Activated gamma-delta T cell treated with anti-CD3 and anti-CD28 coated beads, Interleukin-2, amount 50 U/mL, for 16 hours (primary cell): ENCODE data around the gene MIDN.

ENCODE experiments used
- DNase-seq: peaks from one replicate; pipeline ENCODE4 v3.0.0-alpha.2; 2020; ENCODE audit warnings: low read depth

MIDN gene

DNA sequence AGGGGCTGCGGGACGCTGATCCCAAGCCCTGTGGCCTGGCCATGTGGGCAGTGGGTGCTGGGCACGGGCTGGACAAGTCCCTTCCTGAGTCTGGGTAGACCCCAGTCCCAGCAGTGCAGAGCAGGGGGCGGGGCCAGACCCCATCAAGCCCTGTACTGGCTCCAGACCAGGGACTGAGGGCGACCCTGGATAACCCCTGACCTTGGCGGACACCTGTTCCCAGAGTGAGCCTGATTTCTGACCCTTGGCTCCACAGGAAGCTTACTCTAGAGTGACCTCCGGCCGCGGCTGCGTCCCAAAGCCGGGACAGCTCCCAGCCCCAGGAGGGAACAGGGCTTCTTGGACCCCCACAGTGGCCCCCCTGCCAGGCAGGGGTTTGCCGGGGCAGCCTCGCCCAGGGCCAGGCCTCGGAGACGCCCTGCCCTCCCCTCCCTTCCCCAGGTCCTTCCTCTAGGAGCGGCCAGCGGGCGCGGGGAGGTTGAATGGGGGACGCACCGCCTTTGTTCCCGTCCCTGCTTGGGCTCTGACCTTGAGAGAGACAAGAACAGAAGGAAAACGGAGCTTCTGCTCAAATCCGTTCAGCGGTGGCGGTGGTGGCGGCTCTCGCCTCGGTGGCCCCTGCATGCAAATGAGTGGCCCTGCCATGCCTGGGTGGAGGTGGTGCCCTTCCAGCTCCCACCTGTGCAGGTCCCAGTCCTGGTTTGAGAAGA, 35.0 kb downstream of the MIDN start:
- no peak for DNase-seq

DNA sequence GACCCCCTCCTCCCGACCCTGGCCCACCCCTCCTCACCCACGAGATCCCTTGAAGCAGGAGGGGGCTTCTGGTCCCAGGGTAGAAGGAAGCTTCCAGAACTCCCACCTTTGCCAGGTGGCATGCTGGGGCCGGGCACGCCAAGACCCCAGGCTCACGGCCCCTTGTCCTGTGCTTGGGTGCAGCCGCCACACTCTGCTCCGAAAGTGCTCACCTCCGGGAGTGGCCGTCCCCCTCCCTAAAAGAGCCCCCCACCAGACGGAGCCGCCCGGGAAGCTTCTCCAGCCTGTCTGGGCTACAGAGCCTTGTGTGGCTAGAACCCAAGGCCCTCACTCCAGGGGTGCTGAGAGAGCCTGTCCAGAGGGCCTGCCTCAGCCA, 35.5 kb downstream of the MIDN start:
- no peak for DNase-seq

DNA sequence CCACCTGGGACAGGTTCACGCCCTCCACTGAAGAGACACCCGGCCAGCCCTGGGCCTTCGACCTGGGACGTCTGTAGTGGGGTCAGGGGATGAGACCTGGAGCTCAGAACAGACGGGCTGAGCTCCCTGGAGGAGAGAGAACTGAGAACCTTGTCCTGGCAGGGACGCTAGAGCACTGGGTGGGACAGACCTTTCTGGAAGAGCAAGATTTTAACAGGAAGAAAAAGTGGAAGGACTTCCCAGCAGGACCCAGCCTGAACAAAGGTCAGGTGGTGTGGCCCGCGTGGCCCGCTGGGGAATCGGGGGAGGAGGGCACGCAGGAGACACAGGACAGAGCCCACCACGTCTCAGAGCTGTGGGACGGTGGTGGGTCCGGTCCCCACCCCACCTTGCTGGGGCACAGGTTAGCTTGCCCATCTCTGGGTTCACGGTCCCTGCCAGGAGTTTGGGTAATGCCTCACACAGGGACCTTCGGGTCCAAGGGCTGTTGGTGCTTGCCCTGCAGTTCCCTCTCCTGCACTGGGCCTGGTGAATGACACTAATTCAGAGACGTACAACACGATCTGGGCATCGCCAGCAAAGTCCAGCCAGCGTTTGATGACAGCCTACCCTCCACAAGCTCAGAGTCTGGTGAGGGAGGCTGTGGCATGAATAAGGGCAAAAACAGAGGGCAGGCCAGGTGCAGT, 36.1 kb downstream of the MIDN start:
- no peak for DNase-seq

DNA sequence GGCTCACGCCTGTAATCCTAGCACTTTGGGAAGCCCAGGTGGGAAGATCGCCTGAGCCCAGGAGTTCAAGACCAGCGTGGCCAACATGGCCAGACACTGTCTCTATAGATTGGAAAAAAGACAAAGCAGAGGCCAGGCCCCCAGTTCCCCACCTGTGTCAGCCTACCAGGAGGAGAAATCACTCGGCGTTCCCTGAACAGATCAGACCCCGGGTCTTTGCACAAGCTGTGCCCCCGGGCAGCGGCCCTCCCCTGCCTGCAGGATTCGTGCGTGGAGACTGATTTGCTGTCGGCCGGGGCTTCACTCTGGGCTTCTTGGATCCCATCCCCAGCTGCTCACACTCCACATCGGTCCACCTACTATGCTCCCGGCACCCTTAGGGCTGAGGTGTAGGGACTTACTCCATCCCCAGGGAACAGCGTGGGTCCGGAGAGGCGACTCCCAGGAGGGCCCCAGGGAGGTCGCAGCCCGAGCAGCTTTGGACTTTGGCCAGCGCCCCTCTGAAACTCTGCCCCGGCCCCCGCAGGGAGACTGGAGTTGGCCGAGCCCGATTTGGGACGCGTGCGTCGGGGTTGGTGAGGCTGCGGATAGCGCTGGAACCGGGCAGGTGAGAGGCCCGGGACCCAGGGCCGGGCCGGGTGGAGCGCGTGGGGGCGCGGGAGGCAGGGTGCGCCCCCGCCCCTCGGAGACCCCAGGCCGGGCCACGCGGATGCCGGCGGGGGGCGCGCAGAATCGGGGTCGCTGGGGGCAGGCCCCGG, 36.8 kb downstream of the MIDN start:
- DNase-seq = no peak

DNA sequence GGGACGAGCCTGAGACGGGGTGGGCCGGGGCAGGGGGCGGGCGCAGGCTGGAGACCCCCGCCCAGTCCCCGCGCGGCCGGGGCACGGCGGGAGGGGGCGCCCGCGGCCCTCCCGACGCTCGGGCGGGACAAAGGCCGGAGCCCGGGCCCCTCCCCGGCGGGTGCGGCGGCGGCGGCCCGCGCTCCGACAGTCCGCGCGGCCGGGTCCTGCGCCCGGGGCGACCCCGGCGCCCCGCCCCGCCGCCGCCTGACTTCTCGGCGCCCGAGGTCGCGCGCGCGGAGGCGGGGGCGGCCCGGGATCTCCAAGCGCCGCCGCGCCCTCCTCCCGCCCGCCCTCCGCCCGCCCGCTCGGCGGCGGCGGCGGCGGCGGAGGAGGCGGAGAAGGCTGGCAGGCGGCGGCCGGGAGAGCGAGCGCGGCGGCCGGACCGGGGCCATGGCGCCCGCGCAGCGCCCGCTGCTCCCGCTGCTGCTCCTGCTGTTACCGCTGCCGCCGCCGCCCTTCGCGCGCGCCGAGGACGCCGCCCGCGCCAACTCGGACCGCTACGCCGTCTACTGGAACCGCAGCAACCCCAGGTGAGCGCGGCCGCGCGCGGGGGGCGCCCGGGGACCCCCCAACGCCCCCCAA, 37.5 kb downstream of the MIDN start, which contains the start of gene EFNA2:
Gene EFNA2 (plus strand): TSS at position 137 of the 624 bp plus-strand sequence. CDS start 296 bp downstream, at position 433.
- no peak for DNase-seq

DNA sequence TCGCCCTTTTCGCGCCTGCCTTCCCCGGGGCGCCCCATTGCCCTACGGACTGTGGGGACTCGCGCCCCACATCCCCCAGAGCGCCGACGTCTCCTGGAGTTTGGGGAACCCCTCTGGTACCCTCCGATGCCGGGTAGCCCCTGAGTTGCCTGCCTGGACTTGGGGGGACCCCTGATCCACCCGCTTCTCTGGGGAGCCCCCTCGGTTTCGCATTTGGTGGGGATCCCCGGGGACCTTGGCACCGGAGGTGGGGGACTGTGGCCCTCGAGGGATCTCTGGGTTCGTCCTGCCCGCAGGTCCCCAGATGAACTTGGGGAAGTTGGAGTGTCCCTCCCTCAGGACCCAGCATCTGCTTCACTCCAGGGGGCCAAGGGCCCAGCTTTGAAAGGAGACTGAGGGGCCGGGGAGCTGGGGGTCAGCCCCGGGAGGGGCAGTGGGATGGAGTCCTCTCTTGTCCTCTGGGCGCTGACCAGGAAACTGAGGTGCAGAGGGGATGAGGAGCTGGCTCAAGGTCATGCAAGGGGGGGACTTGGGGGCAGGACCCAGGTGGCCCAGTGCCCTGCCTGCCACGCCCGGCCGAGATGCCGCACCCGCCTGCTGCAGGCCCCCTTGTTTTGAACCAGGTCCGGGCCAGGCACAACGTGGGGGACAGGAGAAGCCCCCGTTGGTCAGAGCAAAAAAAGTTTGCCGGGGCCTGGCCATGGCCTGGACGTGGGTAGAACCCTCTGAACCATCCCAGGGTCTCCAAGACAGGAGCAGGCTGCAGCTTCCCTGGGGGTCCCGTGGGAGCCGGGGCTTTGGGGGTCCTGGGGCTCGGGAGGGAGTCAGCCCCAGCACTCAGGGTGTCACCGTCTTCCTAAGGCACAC, 38.3 kb downstream of the MIDN start:
- DNase-seq = no peak

DNA sequence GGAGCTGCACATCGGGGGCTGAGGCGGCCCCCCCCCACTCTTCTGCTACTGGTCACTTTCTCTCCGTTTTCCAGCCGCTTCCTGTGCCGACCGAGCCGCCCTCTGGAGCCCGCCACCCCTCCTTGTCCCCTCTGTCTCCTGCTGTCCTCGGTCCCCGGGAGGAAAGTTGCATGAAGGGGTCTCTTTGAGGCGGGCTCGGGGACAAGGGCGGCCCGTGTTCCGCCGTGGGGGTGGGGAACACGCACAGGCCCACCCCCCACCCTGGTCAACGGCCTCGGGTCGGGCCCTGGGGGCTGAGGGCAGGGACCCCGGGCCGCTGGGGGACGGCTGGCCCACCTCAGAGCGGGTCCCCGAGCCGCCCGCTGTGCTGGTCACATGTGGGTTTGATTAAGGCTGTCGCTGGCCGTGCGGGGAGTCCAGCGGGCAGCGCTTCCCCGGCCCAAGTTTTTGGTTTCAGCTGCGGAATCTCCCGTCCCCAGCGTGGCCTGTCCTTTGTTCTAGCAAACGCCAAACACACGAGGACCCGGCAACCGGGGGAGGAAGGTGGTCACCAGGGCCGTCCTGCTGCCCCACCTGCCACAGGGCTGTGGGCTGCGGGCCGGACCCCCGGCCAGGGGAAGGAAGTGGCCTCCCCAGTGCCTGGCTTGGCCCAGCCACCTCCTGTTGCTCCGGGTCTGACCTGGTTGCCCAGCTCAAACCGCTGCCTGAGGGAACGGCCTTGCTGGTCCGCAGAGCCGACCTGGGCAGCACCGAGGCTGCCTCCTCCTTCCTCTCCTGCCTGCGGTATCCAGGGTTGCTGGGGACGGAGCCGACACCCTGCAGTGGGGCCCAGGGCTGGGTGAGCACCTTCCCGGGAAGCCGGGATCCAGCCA, 39.2 kb downstream of the MIDN start:
- no peak for DNase-seq

DNA sequence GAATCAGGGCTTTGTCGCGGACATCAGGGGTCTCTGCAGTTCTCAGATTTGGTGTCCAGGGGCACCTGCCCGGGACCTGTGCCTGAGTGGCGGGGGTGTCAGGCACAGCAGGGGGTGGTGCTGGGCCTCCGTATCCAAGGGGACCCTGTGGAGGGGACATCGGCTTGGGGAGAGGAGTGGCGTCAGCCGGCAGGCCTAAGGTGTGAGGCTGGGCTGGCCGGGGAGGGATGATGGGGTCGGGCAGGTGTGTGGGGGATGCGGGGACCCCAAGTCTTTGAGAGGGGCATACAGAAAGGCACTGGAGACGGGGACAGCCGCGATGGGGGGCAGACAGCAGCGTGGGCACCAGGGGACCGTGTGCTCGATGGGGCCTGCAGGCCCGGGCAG, 39.8 kb downstream of the MIDN start:
- no peak for DNase-seq

DNA sequence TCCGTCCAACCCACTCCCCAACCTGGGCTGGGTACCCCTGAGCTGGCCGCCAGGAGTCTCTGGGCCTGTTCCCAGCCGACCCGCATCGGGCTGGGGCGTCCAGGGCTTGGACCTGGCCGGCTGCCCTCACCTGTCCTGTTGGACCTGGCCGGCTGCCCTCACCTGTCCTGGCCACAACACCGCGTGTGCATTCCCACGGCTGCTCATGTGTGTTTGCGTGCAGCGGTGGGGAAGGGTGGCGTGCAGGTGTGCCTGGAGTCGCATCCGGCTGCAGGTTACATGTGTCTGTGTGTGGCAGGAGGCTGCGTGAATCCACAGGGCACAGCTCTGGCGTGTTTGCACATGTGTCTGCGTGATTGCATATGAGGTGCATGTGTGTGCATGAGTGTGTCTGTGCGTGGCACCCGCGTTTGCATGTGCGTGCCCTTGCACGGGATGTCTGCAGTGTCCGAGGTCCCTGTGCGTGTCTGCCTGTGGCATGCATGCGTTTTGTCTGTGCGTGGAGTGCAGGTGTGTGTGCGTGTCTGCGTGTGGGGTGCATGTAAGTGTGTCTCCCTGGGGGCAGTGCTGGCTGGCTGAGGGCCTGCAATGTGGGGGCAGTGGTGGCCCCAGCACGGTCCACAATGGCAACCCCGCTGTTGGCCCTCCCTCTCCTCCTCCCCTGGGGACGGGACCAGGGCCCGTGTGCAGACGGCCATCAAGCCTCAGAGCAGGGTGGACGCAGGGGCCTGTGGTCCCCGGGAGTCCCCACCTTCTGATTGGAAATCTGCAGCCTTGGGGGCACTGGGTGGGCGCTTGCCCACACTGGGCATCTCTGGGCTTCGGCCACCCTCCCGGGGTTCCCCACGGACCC, 40.7 kb downstream of the MIDN start:
- no peak for DNase-seq

DNA sequence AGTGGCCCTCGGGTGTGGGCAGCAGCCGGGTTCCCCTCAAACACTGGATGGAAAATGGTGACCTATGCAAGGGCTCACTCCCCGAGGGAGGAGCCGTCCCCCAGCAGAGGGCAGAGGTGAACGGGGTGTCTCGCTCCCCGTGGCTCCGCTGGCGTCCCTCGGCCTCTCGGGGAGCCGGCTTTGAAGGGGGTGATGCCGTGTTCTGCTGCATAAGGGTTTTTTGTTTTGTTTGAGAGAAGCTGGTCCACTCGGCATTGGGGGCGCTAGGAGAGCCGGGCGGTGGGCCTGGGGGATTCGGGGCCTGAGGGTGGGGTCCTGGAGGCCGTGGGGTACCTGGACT, 41.3 kb downstream of the MIDN start:
- no peak for DNase-seq

DNA sequence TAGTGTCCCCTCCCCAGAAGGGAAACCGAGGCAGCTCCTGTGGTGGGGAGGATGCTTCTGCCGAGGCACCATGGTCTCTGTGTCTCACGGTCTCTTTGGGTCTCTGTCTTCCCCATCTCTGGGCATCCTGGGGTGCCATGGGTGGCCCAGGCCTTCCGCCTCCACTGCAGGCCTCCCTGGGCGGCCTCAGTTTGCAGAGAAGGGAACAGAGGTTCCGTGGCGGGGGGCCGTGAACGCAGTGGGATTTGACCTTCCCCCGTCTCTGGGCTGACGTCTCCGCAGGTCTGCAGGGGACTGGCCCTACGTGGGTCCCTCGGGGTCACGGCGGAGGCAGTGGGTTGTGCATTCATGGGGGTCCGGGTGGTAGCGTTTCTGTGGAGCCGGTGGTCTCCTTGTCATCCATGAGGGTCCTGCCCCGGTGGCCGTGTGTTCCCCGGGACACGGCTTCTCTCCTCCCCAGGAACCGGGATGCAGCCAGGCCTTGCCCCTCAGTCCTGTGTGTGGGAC, 41.9 kb downstream of the MIDN start:
- DNase-seq = no peak

DNA sequence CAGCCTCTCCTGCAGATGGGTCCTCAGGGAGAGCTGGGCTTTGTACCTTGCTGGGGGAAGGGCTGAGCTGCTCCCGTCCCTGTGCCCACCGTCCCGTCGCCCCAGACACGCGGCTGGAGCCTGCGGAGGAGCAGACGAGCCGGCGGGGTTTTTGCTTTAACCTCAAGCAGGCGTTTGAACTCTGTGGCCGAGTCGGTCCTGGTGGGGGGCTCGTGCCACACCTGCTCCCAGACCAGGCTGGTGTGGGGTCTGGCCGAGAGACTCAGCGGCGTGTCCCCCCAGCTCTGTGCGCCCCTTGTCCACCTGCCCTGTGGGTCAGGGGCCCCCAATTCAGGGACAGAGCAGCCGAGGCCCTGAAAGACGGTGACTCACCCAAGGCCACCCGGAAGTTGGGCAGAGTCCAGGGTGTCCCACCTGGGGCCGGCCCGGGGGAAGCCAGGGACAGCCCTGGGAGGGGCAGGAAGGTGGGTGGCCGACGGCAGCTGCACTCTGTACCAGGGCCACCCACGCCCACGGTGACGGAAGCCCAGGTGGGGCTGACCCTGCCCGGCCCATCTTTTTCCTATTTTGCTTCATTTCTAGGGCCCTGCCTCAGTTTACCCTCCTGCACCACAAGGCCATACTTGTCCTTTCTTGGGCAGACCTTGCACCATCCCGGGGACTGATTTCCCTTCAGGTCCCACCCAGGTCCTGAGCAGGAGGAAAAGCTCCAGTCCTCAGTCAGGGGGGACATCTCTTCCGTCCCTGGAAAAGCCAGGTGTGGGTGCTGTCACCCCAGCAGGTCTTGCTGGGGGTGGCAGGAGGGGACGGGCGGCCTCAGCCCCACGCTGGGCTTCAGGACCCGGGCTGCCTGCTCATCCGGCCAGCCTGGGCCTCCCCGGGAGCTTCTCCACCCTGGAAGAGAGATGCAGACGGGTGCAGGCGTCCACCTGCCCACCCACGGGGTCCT, 42.6 kb downstream of the MIDN start:
- no peak for DNase-seq

DNA sequence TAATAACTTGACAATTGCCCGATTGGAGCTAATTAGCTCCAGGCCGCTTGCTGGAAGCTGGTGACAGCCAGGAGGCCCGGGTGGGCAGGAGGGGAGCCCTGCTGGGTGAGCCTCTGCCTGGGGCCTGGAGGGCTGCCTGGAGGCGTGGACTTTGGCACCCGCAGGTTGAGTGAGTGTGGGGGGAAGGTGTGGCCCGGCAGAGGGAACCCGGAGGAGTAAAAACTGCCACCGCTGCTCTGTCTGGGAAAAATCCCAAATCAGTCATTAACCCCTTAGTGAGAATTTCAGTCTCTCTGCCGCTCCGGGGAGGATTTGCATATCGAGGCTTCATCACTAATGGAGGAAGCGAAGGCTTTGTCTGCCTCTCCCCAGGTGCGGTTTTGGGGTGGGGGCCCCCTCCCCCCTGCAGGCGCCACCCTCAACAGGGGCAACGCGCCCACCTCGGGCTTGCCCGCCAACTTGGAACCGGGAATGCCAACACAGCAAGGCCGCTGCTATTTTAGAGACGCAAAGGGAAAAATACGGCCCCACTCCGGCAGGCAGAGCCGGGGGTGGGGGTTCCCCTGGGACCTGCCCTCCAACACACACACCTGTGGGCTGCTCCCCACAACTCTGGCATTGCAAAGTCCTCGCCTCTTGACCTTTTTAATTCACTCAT, 43.5 kb downstream of the MIDN start:
- no peak for DNase-seq

DNA sequence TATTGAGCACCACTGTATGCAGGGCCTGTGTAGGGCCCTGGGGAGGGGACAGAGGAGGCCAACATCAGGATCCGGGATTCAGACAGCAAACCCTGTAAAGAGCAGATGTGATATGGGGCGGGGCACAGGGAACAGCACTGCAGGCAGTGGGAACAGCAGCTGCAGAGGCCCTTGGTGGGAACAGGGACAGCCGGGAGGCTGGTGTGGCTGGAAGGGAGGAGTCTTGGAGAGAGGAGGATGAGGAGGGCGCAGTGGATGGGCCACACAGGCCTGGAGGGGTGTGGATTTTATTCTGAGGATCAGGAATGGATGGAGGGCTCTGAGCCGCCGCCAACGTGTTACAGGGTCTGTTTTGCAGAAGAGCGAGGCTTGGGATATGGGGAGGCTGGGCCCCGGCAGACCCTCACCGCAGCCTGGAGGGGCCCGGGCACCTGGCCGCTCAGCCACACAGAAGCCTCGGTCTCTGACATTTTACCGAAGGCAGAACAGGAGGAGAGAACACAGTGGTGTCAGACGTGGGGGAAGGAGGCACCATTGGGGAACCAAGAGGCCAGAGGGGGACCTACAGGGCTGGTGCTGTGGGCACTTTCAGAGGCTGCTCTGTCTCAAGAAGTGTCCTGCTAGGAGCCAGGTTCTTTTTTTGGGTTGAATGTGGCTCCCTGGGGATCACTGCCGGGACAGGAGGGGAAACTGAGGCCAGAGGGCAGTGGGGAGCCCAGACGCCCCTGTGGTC, 44.2 kb downstream of the MIDN start:
- DNase-seq = no peak

DNA sequence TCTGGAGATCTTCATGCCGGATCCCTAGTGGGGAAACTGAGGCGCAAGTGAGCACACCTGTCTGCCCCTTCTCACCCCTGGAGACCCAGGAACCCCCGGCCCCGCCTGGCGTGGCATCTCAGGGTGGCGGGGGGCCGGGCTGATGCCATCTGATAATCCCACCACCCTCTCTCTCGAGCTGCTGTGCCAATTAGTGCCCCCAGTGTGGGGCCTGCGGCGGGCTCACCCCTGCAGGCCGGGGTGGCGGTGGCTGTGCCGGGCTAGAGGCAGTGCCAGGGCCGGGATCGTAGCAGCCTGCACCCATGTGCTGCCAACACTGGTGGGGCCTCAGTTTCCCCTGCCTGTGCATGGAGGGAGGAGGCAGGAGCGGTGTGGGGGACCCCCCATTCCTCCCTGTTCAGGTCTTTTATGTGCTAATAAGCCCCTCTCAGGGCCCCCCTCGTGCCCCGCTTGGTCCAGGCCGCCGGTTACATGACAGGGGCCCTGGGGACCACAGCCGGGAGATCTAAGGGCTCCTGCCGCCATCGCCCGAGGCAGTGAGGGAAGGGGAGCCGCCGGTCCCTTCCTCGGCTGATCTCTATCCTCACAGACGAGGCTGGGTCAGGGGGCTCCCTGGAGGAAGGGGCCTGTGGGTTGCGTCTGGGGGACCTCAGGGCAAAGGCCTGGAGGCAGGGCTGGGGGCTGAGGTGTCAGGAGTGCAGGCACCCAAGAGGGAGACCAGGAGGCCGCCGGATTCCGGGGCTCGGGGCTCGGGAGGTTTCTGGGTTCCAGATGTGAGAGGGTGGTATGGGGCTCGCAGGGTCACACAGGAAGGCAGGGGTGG, 45.6 kb downstream of the MIDN start:
- no peak for DNase-seq

DNA sequence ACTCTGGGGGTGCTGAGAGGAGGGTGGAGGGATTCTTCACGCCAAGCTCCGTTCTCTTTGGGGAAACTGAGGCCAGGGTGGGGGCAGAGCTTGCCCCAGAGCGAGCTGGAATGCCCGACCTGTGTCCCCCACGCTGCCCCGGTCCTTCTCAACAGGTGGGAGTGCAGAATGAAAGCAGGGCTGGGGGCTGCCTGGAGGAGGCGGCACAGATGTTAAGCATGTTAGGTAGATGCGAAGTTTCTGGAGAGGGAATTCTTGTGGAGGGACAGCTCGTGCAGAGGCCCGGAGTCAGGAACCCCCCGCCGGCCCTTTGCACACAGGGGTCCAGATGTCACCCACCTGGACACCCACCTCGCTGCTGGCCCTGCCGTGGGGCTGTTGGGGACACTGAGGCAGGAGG, 46.3 kb downstream of the MIDN start:
- DNase-seq = no peak
